Putamen (tissue), 1 donor: ENCODE results near the gene SLC26A8.
"Not testable (repeated sequence)": the region's sequence is repeated elsewhere in the genome, so short reads cannot be mapped to it uniquely, and the experiment has no call there.

Experiments
- DNase-seq: peaks from one replicate; pipeline ENCODE4 v3.0.0-alpha.2; 2016; ENCODE audit warnings: low spot score

Gene SLC26A8

DNA sequence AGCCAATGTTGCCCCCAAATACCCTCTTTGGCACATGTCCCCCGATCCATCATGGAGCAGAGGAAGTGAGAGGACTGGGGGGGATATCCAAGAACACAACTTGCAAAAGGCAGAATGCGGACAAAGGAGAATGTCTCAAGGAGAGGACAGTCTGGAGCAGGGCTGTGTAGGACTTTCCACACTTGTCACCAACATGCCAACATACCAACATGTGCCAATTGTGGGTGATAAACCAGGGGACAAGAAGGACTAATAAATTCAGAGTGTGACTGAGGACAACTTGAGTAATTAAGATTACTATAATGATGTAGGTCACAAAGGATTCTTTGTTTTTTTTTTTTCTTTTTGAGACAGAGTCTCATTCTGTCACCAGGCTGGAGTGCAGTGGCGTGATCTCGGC is 8.8 kb downstream of the SLC26A8 start:
- no peak for DNase-seq

- DNase-seq: no peak
These were observed 24.0 kb downstream of the SLC26A8 start for GRCh38 chr6:36000451-36000850.

DNA sequence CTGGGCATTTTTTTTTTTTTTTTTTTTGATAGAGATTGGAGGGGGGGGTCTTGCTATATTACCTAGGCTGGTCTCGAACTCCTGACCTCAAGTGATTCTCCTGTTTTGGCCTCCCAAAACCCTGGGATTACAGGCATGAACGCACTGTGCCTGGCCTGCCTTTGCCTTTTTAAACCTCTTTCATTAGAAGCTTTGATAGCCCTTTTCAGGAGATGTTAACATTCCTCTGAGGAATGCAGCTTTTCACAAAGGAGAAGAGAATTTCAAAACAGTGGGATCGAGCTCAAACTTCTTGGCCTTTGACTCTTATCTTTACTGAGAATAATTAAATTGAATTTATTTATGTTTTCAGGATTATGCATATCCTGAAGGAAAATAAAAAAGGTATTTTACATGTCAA is 31.3 kb downstream of the SLC26A8 start:
- no peak for DNase-seq

DNA sequence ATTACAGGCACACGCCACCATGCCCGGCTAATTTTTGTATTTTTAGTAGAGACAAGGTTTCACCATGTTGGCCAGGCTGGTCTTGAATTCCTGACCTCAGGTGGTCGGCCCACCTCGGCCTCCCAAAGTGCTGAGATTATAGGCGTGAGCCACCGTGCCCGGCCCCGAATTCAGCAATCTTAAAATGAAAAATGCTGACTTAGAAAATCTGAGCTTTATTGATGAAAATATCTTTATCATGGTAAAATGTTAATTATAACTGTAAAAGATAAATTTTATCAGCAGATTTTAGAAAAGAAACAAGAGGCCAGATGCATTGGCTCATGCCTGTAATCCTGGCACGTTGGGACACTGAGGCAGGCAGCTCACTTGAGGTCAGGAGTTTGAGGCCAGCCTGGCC is 36.4 kb downstream of the SLC26A8 start:
- not testable (repeated sequence) for DNase-seq

- no peak for DNase-seq
These were observed 39.7 kb downstream of the SLC26A8 start for GRCh38 chr6:35984701-35985100.

- no peak for DNase-seq
These were observed 43.3 kb downstream of the SLC26A8 start for GRCh38 chr6:35980991-35981645.

- DNase-seq: not testable (repeated sequence)
These were observed 44.3 kb downstream of the SLC26A8 start for GRCh38 chr6:35980126-35980525.

DNA sequence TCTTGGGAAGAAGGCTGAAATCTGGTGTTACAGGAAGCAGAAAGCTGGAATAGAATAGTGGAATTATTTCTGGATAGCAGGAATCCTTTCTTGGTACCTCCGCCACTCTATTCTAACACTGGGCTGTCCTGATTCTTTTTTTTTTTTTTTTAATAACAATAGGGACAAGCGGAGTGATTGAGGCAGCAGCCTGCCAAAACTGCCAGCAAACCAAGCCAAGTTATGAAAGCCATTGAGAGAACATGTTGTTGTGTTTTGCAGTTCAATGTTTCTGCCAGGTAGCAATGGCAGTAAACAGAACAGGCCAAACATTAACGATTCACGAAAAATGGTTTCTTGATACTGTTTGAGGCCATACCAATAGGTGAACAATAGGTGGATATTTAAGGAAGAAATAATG is 47.1 kb downstream of the SLC26A8 start:
- no peak for DNase-seq

- no peak for DNase-seq
These were observed 50.7 kb downstream of the SLC26A8 start for GRCh38 chr6:35973670-35974222.

GRCh38 chr6:35972471-35973367 is 51.7 kb downstream of the SLC26A8 start:
- DNase-seq: no peak

- DNase-seq: no peak
These were observed 54.3 kb downstream of the SLC26A8 start for GRCh38 chr6:35970181-35970580.

DNA sequence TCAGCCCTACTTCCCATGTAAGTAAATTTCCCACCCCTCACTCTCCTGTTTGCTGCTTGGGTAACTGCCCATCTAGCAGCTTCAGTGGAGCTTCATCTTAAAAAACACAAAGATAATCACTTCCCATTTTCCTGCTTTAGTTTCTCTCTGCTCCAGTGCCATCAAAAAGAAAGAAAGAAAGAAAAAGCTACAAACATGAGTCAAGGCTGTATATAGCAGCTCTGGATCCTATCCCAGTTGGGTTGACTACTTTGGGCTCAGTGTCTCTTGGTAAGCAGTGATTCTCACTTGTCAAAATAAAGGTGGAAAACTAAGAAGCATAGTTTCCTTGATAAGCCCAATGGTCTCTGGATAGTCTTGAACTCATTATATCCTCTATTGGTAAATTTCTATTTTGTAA is 54.8 kb downstream of the SLC26A8 start:
- DNase-seq: no peak

DNA sequence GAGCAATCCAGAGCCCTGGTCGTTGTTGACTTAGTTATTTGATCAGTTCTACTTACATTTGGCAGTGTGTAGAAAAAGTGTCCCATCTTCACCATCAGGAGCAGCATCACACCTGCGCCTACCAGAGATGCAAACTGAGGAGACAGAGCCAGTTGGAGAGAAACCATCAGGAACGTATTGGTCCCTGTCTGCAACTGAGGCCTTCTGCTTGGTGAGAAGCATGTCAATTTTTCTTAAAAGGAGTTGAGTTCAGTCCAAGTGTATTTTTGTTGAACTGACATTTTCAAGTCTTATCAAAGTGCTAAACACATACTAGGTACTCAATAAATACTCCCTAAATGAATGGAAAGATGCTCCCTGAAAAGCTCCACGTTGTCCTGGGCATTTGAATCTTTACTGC is 55.6 kb downstream of the SLC26A8 start:
- no peak for DNase-seq

- DNase-seq: no peak
These were observed 57.2 kb downstream of the SLC26A8 start for GRCh38 chr6:35967076-35967774.

DNA sequence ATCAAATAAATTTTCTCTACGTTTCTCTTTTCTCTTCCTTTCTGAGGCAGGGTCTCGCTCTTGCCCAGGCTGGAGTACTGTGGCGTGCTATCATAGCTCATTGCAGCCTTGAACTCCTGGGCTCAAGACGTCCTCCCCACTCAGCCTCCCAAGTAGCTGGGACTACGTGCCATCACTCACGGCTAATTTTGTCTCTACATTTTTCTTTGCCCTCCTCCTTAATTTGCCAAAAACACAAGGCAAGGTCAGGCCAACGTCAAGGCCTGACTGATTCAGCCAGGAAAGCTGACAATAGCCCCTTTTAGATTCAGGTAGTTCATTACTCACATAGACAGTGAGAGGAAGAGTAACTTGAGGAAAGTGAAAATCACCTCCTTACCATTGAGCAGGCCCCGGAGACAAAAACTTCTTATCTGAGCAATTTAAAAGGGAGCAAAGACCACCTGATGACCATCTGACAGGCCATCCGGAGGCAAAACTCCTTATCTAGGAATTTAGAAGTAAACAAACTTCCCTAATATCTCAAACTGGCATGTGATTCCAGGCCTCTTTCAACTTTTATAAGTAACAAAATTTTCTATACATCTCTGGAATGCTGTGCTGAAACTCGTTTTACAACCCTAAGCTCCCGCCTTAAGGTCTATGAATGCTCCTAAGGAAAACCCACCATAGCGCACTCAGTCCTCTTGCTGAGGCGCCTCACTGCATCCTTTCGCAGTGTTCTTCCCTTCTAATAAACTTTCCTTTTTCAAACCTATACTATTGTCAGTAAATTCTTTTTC is 61.5 kb downstream of the SLC26A8 start:
- no peak for DNase-seq

DNA sequence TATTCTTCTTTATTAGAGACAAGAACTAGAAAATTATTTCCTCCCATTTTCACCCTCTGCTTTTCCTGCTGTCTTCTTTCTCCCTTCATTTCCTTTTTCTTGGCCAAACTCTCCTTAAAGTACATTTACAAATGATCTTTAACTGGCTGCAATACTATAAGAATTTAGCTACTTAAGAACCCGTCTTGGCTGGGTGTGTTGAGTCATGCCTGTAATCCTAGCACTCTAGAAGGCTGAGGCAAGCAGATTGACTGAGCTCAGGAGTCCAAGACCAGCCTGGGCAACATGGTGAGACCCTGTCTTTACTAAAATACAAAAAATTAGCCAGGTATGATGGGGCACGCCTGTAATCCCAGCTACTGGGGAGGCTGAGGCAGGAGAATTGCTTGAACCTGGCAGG is 64.3 kb downstream of the SLC26A8 start:
- DNase-seq: no peak

DNA sequence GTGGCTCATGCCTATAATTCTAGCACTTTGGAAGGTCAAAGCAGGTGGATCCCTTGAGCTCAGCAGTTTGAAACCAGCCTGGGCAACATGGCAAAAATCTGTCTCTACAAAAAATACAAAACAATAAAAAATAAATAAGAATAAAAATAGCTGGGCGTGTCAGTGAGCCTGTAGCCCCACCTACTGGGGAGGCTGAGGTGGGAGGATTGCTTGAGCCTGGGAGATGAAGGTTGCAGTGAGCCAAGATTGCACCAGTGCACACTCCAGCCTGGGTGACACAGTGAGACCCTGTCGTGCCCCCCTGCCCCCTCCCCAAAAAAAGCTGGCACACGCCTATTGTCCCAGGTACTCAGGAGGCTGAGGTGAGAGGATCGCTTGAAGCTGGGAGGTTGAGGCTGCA is 68.5 kb downstream of the SLC26A8 start:
- DNase-seq: no peak

- peak; percentile 10 for DNase-seq
These were observed 68.9 kb downstream of the SLC26A8 start for GRCh38 chr6:35955521-35955920.

DNA sequence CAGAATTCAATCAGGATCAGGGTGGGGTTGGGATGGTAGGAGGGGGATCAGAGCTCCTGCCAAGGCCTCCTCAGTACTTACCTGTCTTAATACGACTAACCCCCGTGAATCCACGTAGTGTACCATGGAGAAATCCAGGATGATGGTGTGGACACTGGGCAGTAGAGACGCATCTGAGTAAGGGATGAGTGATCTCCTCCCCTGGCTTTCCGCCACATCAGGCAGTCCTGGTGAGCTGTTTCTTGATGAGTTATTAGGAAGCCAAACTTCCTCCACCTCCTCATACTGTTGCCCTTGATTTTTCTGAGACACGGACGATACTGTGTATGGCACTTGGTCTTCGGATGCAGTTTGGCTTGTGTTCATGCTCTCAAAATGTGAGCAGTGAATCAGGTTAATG is 69.4 kb downstream of the SLC26A8 start:
- DNase-seq: no peak

DNA sequence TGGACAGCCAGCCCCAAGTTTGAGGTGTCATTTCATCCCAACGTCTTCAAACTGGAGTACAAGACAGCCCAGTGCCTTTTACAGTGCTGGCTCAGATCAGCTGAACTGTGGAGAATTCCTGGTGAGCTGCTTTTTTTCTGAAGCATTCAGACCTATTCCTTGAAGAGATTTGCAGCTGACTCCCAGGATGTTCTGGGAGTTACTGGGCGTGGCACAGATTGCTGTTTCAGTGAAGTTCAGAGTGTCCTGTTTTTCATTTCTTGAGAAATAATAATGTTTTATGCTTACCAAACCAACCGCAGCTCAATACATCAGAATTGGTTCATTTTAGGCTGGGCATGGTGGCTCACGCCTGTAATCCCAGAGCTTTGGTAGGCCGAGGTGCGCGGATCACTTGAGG is 70.1 kb downstream of the SLC26A8 start:
- DNase-seq: no peak

GRCh38 chr6:35948725-35949124 is 75.7 kb downstream of the SLC26A8 start:
- DNase-seq: no peak

DNA sequence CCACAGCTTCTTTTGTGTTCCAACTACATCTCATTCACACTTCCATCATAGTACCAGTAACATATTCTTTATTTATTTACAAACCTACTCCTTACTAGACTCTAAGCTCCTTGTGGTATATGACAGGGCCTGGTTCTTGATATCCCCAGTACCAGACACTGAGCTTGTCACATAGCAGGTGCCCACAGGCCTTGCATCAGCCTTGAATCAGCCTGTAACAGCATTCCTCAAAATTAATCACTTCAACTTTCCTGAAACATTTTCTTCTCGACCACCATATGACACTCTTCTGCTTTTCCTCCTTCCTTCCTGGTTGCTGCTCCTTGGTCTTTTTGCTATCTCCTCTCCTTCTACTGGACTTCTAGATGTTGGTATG is 78.8 kb downstream of the SLC26A8 start:
- DNase-seq: no peak
